MCF 10A (cell line): ENCODE data around the gene TUBA1C. TPM values are rescaled to one million over a fixed set of nuclear protein-coding genes. Genes with fewer than 3 reads are reported as not detected.
A peak's percentile ranks its signal among the peaks of the same experiment; 100 is the strongest.

ENCODE experiments used
- Bru-seq: library from RNA; stranded (reverse); fragments of 400-500 nt; gene quantifications from one replicate; lab custom pipeline; 2021; lab: Mats Ljungman, UMichigan
- BruChase-seq, 2 experiments: library from RNA; stranded (reverse); fragments of 400-500 nt; gene quantifications; one replicate each; lab custom pipeline; 2021; lab: Mats Ljungman, UMichigan
- BruUV-seq: library from RNA; stranded (reverse); fragments of 400-500 nt; replicated peaks from 2 replicates; lab custom pipeline; 2021; lab: Mats Ljungman, UMichigan
- CTCF ChIA-PET: fragments of 300-600 bp; sonication (Branson Sonifier 250); formaldehyde crosslinking; extraction: SDS; loops from one replicate; lab custom pipeline; 2021; ENCODE audit warnings: antibody characterized with exemption, inconsistent platforms; lab: Yijun Ruan, JAX
- POLR2A ChIA-PET: fragments of 300-600, 350-650 bp; sonication (Branson Sonifier 250); formaldehyde crosslinking; extraction: SDS; loops from one replicate; lab custom pipeline; 2020; ENCODE audit warnings: antibody characterized with exemption, inconsistent platforms; lab: Yijun Ruan, JAX
- DNase-seq: peaks from one replicate; pipeline ENCODE4 v3.0.0-alpha.2; 2018; ENCODE audit not compliant: unreplicated experiment
- H3K27ac Mint-ChIP-seq: one replicate; pipeline ENCODE4 v1.8.0; 2022; ENCODE audit warnings: mild to moderate bottlenecking, low read depth, mixed read lengths; ENCODE audit not compliant: unreplicated experiment
- H3K27me3 Mint-ChIP-seq: one replicate; pipeline ENCODE4 v1.8.0; 2022; ENCODE audit warnings: mixed read lengths; ENCODE audit not compliant: insufficient read depth, unreplicated experiment
- H3K36me3 Mint-ChIP-seq: one replicate; pipeline ENCODE4 v1.8.0; 2022; ENCODE audit warnings: mild to moderate bottlenecking, moderate library complexity, mixed read lengths; ENCODE audit not compliant: insufficient read depth, unreplicated experiment
- H3K4me1 Mint-ChIP-seq: one replicate; pipeline ENCODE4 v1.8.0; 2022; ENCODE audit warnings: mixed read lengths; ENCODE audit not compliant: insufficient read depth, unreplicated experiment
- H3K4me3 Mint-ChIP-seq: one replicate; pipeline ENCODE4 v1.8.0; 2022; ENCODE audit warnings: mild to moderate bottlenecking, moderate library complexity, mixed read lengths; ENCODE audit not compliant: unreplicated experiment
- H3K9me3 Mint-ChIP-seq: one replicate; pipeline ENCODE4 v1.8.0; 2022; ENCODE audit warnings: mixed read lengths; ENCODE audit not compliant: unreplicated experiment
- intact Hi-C: fragments of 100-400 bp; cut with micrococcal nuclease; formaldehyde crosslinking; loops from 2 replicates; pipeline ENCODE4 v1.14.1; 2022
- long read RNA-seq: library from polyadenylated mRNA; stranded (forward); transcript quantifications from one replicate; pipeline ENCODE4 v2.0.0, GENCODE V29; 2022
- total RNA-seq: library from RNA; stranded (reverse); gene quantifications from 2 replicates; pipeline ENCODE4 v1.2.3, GENCODE V29; 2022
- TF ChIP-seq, protein P1 (sequence below): fragments of 200-600 bp; IDR thresholded peaks from one replicate; pipeline ENCODE4 v1.8.0; 2022; ENCODE audit warnings: antibody characterized with exemption, mild to moderate bottlenecking; ENCODE audit not compliant: unreplicated experiment

TUBA1C gene
- total RNA-seq (253 and 303 TPM in 2 replicates), Bru-seq, nascent RNA (percentile 87 among the genes with signal in this experiment), BruChase-seq, experiment 1, labeled RNA remaining after a 6-hour chase (percentile 80 among the genes with signal in this experiment), BruChase-seq, experiment 2, labeled RNA remaining after a 2-hour chase (percentile 83 among the genes with signal in this experiment)
- long read RNA-seq, transcript TUBA1C-201 (4 exons, 3,001 nt) = major isoform, 57 of 98 reads
- long read RNA-seq, partial matches to known transcripts = 36 of 98 reads
- long read RNA-seq, other reads (novel, unspliced or antisense) = 4 of 98 reads

DNA sequence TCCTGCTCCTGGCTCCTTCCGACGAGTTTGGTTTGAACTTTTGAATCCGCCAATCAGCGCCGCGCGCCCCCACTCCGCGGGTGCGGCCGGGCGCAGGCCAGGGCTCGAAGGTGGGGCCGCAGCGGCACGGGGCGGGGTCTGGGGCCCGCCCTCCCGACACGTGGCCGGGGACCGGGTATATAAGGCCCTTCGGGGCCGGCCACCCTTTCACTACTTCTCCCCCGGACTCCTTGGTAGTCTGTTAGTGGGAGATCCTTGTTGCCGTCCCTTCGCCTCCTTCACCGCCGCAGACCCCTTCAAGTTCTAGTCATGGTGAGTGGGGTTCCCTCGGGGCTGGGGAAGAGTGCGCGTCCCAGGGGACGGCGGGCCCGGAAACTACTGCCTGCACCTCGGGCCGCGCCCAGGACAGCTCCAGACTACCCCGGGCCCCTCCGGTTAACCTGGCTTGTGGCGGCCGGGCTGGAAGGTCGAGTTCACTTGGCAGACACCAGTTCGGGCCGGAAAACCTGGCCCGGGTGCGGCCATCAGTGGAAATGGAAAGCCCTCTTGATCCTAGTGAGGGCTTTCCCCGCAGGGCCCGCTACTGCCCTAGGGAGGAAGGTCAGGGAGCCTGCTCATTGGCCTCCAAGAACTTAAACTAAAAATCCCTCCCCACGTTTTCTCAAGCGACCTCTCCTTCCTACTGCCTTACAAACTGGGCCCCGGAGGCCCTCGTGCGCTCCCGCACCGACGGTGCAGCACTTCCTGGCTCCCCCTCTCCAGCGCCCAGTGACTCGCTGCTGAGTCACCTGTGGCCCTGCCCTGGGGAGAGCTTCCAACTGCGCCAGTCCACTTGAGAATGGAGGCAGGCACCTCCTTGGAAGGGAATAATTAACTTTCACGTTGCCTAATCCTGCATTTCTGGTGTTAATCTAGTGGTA, at the start of gene TUBA1C:
Gene TUBA1C (plus strand): TSS at position 210 of the 920 bp plus-strand sequence. CDS start 100 bp downstream, at position 310.
- H3K4me1 Mint-ChIP-seq = peaks cover 31% of the 10 kb centered on the region
- CTCF ChIA-PET = interaction anchor here (0.6 to 3.2 kb wide), 7 partner anchors 12 to 77 kb away, joined by 3 to 15 read pairs (median 3); partner anchors contain the start of genes TROAP and TUBA1A
- H3K27me3 Mint-ChIP-seq = no peaks in the 10 kb centered on the region

DNA sequence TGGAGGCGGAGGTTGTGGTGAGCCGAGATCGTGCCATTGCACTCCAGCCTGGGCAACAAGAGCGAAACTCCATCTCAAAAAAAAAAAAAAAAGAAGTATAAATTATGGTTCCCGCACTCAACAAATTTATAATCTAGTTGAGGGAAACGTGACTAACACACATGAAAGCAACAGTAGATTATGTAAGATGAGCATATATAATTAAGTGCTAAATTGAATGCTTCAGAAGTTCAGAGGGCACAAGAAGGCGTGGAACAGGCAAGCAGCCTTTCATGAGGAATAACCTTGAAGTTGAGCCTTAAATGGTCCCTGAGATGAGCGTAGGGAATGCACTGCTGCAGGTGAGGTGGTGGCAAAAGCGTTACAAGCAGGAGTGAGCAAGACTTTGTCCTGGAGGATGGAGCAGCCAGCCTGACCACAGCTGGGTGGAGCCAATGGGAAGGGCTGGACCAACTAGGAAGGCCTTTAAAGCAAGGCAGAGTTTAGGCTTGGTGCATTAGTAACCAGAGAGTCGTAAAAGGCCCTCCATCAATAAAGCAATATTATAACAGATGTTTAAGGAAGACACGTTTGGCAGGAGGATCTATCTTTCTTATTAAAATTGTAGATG, 45.4 kb upstream of the TUBA1C start:
- CTCF ChIA-PET = interaction anchor here (0.6 kb wide), 1 partner anchor 388 kb away, joined by 3 read pairs; no protein-coding TSS in a partner anchor
- no peak overlapping the region for H3K4me3 Mint-ChIP-seq
- intact Hi-C loops = no loop called here

More for the DNA sequence above, at the start of gene TUBA1C:
- TSS peak; percentile 59 for BruUV-seq
- intact Hi-C loops = loop anchor here (10.0 kb wide), 1 partner anchor 200 kb away; the partner anchor contains the start of genes KMT2D and RHEBL1
- Mint-ChIP-seq H3K9me3 (no peaks in the 10 kb centered on the region), H3K4me3 (peak within 1 kb of the TSS; percentile 85), H3K36me3 (peaks cover 64% of the 10 kb centered on the region), H3K27ac (peak within 1 kb of the TSS; percentile 97)
- DNase-seq = peak; percentile 96
- POLR2A ChIA-PET = interaction anchor here (0.6 to 8.2 kb wide), 33 partner anchors 8 to 478 kb away, joined by 3 to 182 read pairs (median 5); partner anchors contain the start of genes DNAJC22, KMT2D, LMBR1L and RHEBL1
- TF ChIP-seq, protein P1, sequence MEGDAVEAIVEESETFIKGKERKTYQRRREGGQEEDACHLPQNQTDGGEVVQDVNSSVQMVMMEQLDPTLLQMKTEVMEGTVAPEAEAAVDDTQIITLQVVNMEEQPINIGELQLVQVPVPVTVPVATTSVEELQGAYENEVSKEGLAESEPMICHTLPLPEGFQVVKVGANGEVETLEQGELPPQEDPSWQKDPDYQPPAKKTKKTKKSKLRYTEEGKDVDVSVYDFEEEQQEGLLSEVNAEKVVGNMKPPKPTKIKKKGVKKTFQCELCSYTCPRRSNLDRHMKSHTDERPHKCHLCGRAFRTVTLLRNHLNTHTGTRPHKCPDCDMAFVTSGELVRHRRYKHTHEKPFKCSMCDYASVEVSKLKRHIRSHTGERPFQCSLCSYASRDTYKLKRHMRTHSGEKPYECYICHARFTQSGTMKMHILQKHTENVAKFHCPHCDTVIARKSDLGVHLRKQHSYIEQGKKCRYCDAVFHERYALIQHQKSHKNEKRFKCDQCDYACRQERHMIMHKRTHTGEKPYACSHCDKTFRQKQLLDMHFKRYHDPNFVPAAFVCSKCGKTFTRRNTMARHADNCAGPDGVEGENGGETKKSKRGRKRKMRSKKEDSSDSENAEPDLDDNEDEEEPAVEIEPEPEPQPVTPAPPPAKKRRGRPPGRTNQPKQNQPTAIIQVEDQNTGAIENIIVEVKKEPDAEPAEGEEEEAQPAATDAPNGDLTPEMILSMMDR = no peak

DNA sequence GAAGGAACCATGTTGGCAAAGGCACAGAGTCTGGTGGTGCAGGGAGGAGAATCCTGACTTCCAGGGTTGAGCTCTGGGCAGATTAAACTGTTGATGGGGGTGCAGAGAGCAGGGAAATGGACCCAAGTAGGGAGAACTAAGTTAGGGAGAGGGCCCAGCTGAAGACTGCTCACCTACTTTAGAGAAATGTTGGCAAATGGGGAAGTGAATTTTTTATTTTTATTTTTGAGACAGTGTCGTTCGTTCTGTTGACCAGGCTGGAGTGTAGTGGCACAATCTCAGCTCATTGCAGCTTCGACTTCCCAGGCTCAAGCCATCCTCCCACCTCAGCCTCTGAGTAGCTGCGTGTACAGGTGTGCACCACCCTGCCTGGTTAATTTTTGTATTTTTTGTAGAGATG, 43.9 kb upstream of the TUBA1C start:
- BruUV-seq = no TSS peak
- intact Hi-C loops = no loop called here
- POLR2A ChIA-PET = interaction anchor here (0.6 to 1.0 kb wide), 2 partner anchors 13 to 90 kb away, joined by 3 to 5 read pairs; no protein-coding TSS in a partner anchor
- Mint-ChIP-seq H3K4me3 (no peak overlapping the region), H3K27me3 (no peaks in the 10 kb centered on the region), H3K4me1 (peaks cover 7% of the 10 kb centered on the region), H3K36me3 (no peaks in the 10 kb centered on the region), H3K9me3 (no peaks in the 10 kb centered on the region), H3K27ac (no peak overlapping the region)
- TF ChIP-seq, protein P1 = no peak
- CTCF ChIA-PET = interaction anchor here (0.5 to 5.7 kb wide), 3 partner anchors 13 to 111 kb away, joined by 3 to 30 read pairs (median 3); no protein-coding TSS in a partner anchor
- no peak for DNase-seq

More for the DNA sequence above, 45.4 kb upstream of the TUBA1C start:
- H3K4me1 Mint-ChIP-seq = peaks cover 7% of the 10 kb centered on the region
- no peaks in the 10 kb centered on the region for H3K36me3 Mint-ChIP-seq
- DNase-seq = no peak
- no peak overlapping the region for H3K27ac Mint-ChIP-seq
- H3K9me3 Mint-ChIP-seq = no peaks in the 10 kb centered on the region
- H3K27me3 Mint-ChIP-seq = no peaks in the 10 kb centered on the region
- TF ChIP-seq, protein P1 = no peak
- POLR2A ChIA-PET = no interaction called here
- no TSS peak for BruUV-seq
